KMS-11 (cell line): ENCODE data around the gene NPTXR.

Experiments used
- H2AFZ ChIP-seq: fragments of 200-600 bp; sonication (generic); 2 replicates; pipeline ENCODE4 v1.6.1; 2016; ENCODE audit warnings: antibody characterized with exemption, mixed run types, low read depth
- H3K27ac ChIP-seq: fragments of 200-600 bp; sonication (generic); 2 replicates; pipeline ENCODE4 v1.6.1; 2016; ENCODE audit warnings: mild to moderate bottlenecking, mixed run types
- H3K27me3 ChIP-seq: fragments of 200-600 bp; sonication (generic); 2 replicates; pipeline ENCODE4 v1.6.1; 2017; ENCODE audit warnings: mild to moderate bottlenecking, low read depth, mixed run types, moderate library complexity; ENCODE audit not compliant: insufficient read depth
- H3K36me3 ChIP-seq: fragments of 200-600 bp; sonication (generic); 2 replicates; pipeline ENCODE4 v1.6.1; 2017; ENCODE audit warnings: mild to moderate bottlenecking, mixed run types; ENCODE audit not compliant: insufficient read depth
- H3K4me1 ChIP-seq: fragments of 200-600 bp; sonication (generic); 2 replicates; pipeline ENCODE4 v1.6.1; 2016; ENCODE audit warnings: mild to moderate bottlenecking, low read depth, mixed run types; ENCODE audit not compliant: poor library complexity, severe bottlenecking
- H3K4me2 ChIP-seq: fragments of 200-600 bp; sonication (generic); 2 replicates; pipeline ENCODE4 v1.7.0; 2016; ENCODE audit warnings: mild to moderate bottlenecking, mixed run types
- H3K4me3 ChIP-seq: fragments of 200-600 bp; sonication (generic); IDR thresholded peaks from 2 replicates; pipeline ENCODE4 v1.6.1; 2017; ENCODE audit warnings: low read depth, low read length, mixed read lengths; ENCODE audit not compliant: insufficient read depth
- H3K79me2 ChIP-seq: fragments of 200-600 bp; sonication (generic); 2 replicates; pipeline ENCODE4 v1.6.1; 2016; ENCODE audit warnings: low read depth, mixed run types; ENCODE audit not compliant: insufficient read depth
- H3K9ac ChIP-seq: fragments of 200-600 bp; sonication (generic); 2 replicates; pipeline ENCODE4 v1.6.1; 2016; ENCODE audit warnings: mild to moderate bottlenecking, mixed run types
- H4K20me1 ChIP-seq: fragments of 200-600 bp; sonication (generic); 2 replicates; pipeline ENCODE4 v1.6.1; 2016; ENCODE audit warnings: mild to moderate bottlenecking, mixed run types; ENCODE audit not compliant: insufficient read depth
- TF ChIP-seq, protein P1 (sequence below): fragments of 200-600 bp; sonication (generic); conservative IDR thresholded peaks from 2 replicates; pipeline ENCODE4 v1.6.1; 2017; ENCODE audit warnings: low read depth, mild to moderate bottlenecking, antibody characterized with exemption, low read length, moderate library complexity, mixed read lengths

NPTXR gene

DNA sequence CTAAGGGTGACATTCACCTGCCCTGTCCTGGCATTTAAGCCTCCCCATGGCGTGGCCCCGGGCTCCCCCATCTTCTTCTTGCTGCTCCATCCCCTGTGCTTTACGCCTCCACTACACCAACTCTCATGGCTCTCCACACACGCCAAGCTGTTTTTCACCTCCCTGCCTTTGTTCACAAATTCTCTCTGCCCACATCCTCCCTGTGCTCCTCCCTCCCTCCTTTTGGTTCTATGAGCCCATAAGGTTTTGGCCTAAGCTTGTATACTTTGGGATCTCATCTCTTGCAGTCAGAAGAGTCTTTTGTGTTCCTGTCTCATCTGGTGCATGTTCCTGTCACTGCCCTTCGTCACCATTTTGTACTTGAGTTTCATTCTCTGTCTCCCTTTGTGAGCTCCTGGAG is 45.3 kb downstream of the NPTXR start:
- Histone ChIP-seq H3K9ac (no peak overlapping the region), H3K36me3 (no peaks in the 10 kb centered on the region), H3K4me1 (peaks cover 6% of the 10 kb centered on the region), H3K4me2 (no peak overlapping the region), H3K27ac (no peak overlapping the region), H3K27me3 (peaks cover 74% of the 10 kb centered on the region), H2AFZ (no peak overlapping the region), H4K20me1 (no peaks in the 10 kb centered on the region), H3K4me3 (no peak overlapping the region), H3K79me2 (no peaks in the 10 kb centered on the region)
- TF ChIP-seq, protein P1, sequence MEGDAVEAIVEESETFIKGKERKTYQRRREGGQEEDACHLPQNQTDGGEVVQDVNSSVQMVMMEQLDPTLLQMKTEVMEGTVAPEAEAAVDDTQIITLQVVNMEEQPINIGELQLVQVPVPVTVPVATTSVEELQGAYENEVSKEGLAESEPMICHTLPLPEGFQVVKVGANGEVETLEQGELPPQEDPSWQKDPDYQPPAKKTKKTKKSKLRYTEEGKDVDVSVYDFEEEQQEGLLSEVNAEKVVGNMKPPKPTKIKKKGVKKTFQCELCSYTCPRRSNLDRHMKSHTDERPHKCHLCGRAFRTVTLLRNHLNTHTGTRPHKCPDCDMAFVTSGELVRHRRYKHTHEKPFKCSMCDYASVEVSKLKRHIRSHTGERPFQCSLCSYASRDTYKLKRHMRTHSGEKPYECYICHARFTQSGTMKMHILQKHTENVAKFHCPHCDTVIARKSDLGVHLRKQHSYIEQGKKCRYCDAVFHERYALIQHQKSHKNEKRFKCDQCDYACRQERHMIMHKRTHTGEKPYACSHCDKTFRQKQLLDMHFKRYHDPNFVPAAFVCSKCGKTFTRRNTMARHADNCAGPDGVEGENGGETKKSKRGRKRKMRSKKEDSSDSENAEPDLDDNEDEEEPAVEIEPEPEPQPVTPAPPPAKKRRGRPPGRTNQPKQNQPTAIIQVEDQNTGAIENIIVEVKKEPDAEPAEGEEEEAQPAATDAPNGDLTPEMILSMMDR = no peak

DNA sequence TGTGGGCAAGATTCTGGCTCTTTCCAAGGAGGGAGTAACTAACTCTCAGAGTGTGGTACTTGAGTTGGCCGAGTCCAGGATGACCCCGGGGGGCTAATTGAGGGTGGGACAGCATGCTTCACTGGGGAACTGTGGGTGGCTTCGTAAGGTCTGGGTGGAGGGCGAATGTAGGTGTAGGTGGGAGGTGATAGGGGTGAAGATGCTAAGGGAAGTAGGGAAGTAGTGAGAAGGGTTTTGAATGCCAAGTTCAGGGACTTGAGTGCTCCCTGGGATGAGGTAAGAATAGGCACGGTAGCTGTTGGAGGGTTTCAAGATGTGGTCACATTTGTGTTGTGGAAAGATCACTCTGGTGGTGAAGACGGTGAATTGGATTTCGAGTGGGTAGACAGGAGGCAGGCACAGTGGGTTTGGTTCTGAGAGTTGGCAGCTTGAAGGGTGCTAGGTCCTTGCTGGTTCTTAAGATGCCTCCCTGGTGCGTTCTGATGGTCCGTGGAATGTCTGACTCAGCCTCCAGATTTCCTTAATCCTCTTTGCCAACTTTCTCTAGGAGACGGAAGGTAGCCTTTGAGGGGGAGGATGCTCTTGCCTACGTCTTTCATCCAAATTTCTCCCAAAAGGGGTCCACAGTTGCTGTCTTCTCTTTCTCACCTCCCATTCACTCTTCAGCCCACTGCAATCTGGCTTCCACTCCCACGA is 47.4 kb downstream of the NPTXR start:
- Histone ChIP-seq H3K4me3 (no peak overlapping the region), H3K4me1 (peaks cover 6% of the 10 kb centered on the region), H3K4me2 (no peak overlapping the region), H3K9ac (no peak overlapping the region), H3K36me3 (no peaks in the 10 kb centered on the region), H4K20me1 (no peaks in the 10 kb centered on the region), H3K27ac (no peak overlapping the region), H3K79me2 (no peaks in the 10 kb centered on the region), H2AFZ (no peak overlapping the region), H3K27me3 (peaks cover 59% of the 10 kb centered on the region)
- TF ChIP-seq, protein P1 = no peak

DNA sequence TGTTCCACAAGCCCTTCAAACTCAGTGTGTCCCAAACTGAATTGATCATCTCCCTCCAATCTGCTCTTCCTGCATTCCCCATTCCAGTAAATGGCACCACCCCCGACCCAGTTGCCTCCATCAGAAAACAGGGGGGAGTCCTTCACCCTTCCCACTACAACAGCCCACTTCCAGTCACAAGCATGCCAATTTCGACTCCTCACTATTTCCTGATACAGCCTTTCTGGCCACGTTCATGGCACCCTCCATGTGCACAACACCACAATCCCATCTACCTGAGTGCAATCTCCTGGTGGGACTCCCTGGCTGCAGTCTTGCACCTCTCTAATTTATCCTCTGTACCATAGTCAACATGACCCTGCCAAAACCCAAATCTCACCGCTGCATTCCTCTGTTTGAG is 48.3 kb downstream of the NPTXR start:
- peaks cover 50% of the 10 kb centered on the region for H3K27me3 ChIP-seq
- H2AFZ ChIP-seq = no peak overlapping the region
- no peak overlapping the region for H3K9ac ChIP-seq
- H3K4me3 ChIP-seq = no peak overlapping the region
- no peaks in the 10 kb centered on the region for H3K36me3 ChIP-seq
- H4K20me1 ChIP-seq = no peaks in the 10 kb centered on the region
- H3K27ac ChIP-seq = no peak overlapping the region
- no peaks in the 10 kb centered on the region for H3K79me2 ChIP-seq
- H3K4me2 ChIP-seq = no peak overlapping the region
- H3K4me1 ChIP-seq = peaks cover 6% of the 10 kb centered on the region
- TF ChIP-seq, protein P1 = no peak

DNA sequence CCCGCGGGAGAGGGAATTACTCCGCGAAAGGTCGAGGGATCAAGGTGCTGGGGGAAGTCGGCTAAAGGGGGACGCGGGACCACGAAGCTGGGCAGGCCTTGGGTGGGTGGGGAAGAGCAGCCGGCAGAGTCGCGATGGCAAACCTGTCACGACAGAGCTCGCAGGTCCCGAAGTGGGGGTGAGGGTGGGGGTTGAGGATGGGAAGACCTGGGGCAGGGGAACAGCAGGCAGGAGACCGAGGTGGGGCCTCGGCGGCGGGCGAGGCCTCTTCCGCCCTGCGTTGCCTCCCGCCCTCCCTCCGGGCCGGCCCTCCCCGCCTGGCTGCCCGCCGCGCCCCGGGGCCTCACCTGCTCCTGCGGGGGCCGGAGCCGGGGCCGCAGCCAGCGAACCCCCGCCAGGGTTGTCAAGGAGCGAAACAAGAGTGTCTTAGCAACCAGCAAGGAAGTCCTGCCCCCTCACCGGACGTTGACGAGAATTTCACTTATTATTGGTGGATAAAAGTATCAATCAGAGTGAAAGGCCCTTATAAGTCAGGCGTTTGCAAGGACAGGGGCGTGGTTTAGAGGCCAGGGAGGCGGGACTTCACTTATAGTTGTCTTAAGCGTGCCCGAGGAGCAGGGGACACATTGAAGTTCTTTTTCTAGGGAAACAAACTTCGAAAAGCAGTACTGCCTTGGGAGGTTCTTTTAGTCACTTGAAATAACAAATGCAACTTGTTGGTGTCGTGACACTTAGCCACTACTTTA is 49.9 kb downstream of the NPTXR start, which contains the start of gene DNAL4:
Gene DNAL4 (minus strand): TSS at position 423 of the 746 bp plus-strand sequence. CDS start 11,412 bp downstream, outside the sequence.
- Histone ChIP-seq H3K36me3 (no peaks in the 10 kb centered on the region), H3K4me2 (peak within 1 kb of the TSS; percentile 77), H4K20me1 (no peaks in the 10 kb centered on the region), H3K27ac (peak within 1 kb of the TSS; percentile 38), H3K27me3 (peaks cover 34% of the 10 kb centered on the region), H3K9ac (peak within 1 kb of the TSS; percentile 58), H3K4me1 (peaks cover 6% of the 10 kb centered on the region), H2AFZ (peak within 1 kb of the TSS; percentile 81), H3K79me2 (no peaks in the 10 kb centered on the region), H3K4me3 (no peak within 1 kb of the TSS)
- TF ChIP-seq, protein P1 = no peak
